Measurements from ENCODE around the gene MTA1.

The MTA1 gene

GRCh38 chr14:105408592-105408991 is 11.0 kb upstream of the MTA1 start:
- DNase-seq (ENCODE audit: low spot score): no peak

GRCh38 chr14:105409364-105409763 is 10.3 kb upstream of the MTA1 start:
- no peak for DNase-seq (ENCODE audit: low spot score)

- no peak for DNase-seq (ENCODE audit: low spot score)
Measured at GRCh38 chr14:105410642-105411016, 9.0 kb upstream of the MTA1 start.

GRCh38 chr14:105411017-105411941 is 8.3 kb upstream of the MTA1 start:
- no peak for DNase-seq (ENCODE audit: low spot score)

- DNase-seq (ENCODE audit: low spot score): no peak
Measured at GRCh38 chr14:105411985-105412770, 7.4 kb upstream of the MTA1 start.

- no peak for DNase-seq (ENCODE audit: low spot score)
Measured at GRCh38 chr14:105412771-105413543, 6.7 kb upstream of the MTA1 start.

- DNase-seq (ENCODE audit: low spot score): no peak
Measured at GRCh38 chr14:105413544-105413886, 6.1 kb upstream of the MTA1 start.

GRCh38 chr14:105414456-105415371 is 4.9 kb upstream of the MTA1 start:
- peak; percentile 37 for DNase-seq (ENCODE audit: low spot score)

GRCh38 chr14:105415481-105416428 is 3.9 kb upstream of the MTA1 start:
- DNase-seq (ENCODE audit: low spot score): no peak

GRCh38 chr14:105416671-105417070 is 3.0 kb upstream of the MTA1 start:
- DNase-seq (ENCODE audit: low spot score): no peak

- no peak for DNase-seq (ENCODE audit: low spot score)
Measured at GRCh38 chr14:105417690-105418121, 1.9 kb upstream of the MTA1 start.

GRCh38 chr14:105418269-105419194 is 1.1 kb upstream of the MTA1 start:
- no peak for DNase-seq (ENCODE audit: low spot score)

- DNase-seq (ENCODE audit: low spot score): no peak
Measured at GRCh38 chr14:105420101-105420973, 710 bp downstream of the MTA1 start.

GRCh38 chr14:105420974-105421674 is 1.5 kb downstream of the MTA1 start:
- no peak for DNase-seq (ENCODE audit: low spot score)

- DNase-seq (ENCODE audit: low spot score): no peak
Measured at GRCh38 chr14:105421723-105422615, 2.3 kb downstream of the MTA1 start.
